ENCODE data around the gene CLC. TPM values are rescaled to one million over a fixed set of nuclear protein-coding genes. Genes with fewer than 3 reads are reported as not detected.
"Not testable (repeated sequence)": the region's sequence is repeated elsewhere in the genome, so short reads cannot be mapped to it uniquely, and the experiment has no call there.

The CLC gene
- total and polyA plus RNA-seq, 3 donors from 2014 or later: 0.61 TPM; not detected in 2

- H3K4me1 ChIP-seq: no peaks in the 10 kb centered on the region
- TF ChIP-seq, protein P1, sequence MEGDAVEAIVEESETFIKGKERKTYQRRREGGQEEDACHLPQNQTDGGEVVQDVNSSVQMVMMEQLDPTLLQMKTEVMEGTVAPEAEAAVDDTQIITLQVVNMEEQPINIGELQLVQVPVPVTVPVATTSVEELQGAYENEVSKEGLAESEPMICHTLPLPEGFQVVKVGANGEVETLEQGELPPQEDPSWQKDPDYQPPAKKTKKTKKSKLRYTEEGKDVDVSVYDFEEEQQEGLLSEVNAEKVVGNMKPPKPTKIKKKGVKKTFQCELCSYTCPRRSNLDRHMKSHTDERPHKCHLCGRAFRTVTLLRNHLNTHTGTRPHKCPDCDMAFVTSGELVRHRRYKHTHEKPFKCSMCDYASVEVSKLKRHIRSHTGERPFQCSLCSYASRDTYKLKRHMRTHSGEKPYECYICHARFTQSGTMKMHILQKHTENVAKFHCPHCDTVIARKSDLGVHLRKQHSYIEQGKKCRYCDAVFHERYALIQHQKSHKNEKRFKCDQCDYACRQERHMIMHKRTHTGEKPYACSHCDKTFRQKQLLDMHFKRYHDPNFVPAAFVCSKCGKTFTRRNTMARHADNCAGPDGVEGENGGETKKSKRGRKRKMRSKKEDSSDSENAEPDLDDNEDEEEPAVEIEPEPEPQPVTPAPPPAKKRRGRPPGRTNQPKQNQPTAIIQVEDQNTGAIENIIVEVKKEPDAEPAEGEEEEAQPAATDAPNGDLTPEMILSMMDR (IDR thresholded peaks at IDR 0.05): no peak
- TF ChIP-seq POLR2A (IDR thresholded peaks at IDR 0.05): no peak
- no peaks in the 10 kb centered on the region for H3K27me3 ChIP-seq
- DNase-seq: no peak
- H3K4me3 ChIP-seq: no peak overlapping the region
- intact Hi-C loops (cut with DNase I; ENCODE audit: low total_unique reads): no loop called here
- 78 to 84% methylated on average over 2 of the region's 2 CpGs for WGBS, 2 donors
- no peaks in the 10 kb centered on the region for H3K9me3 ChIP-seq
- no peak overlapping the region for H3K27ac ChIP-seq
- H3K36me3 ChIP-seq (ENCODE audit: low read depth, missing control alignments): no peaks in the 10 kb centered on the region
Observed at GRCh38 chr19:39695759-39696158, 42.1 kb downstream of the CLC start.

- Histone ChIP-seq H3K9me3 (no peaks in the 10 kb centered on the region), H3K4me3 (no peak overlapping the region), H3K27me3 (no peaks in the 10 kb centered on the region), H3K27ac (no peak overlapping the region), H3K4me1 (no peaks in the 10 kb centered on the region), H3K36me3 (ENCODE audit: low read depth, missing control alignments) (no peaks in the 10 kb centered on the region)
- WGBS, 2 donors: 39 to 52% methylated on average over 1 of the region's 1 CpG
- TF ChIP-seq POLR2A (IDR thresholded peaks at IDR 0.05): no peak
- TF ChIP-seq, protein P1 (IDR thresholded peaks at IDR 0.05): no peak
- intact Hi-C loops (cut with DNase I; ENCODE audit: low total_unique reads): no loop called here
- DNase-seq: no peak
Observed at GRCh38 chr19:39692822-39693221, 45.0 kb downstream of the CLC start.

GRCh38 chr19:39692166-39692565 lies 45.7 kb downstream of the CLC start:
- DNase-seq: no peak
- H3K27ac ChIP-seq: no peak overlapping the region
- intact Hi-C loops (cut with DNase I; ENCODE audit: low total_unique reads): no loop called here
- H3K4me1 ChIP-seq: no peaks in the 10 kb centered on the region
- TF ChIP-seq POLR2A (IDR thresholded peaks at IDR 0.05): no peak
- TF ChIP-seq, protein P1 (IDR thresholded peaks at IDR 0.05): no peak
- H3K36me3 ChIP-seq (ENCODE audit: low read depth, missing control alignments): no peaks in the 10 kb centered on the region
- no peaks in the 10 kb centered on the region for H3K9me3 ChIP-seq
- 62 to 80% methylated on average over 3 of the region's 3 CpGs for WGBS, 2 donors
- no peak overlapping the region for H3K4me3 ChIP-seq
- H3K27me3 ChIP-seq: no peaks in the 10 kb centered on the region

GRCh38 chr19:39688637-39689036 lies 49.2 kb downstream of the CLC start:
- intact Hi-C loops (cut with DNase I; ENCODE audit: low total_unique reads); H3K27ac ChIP-seq; H3K9me3 ChIP-seq; H3K27me3 ChIP-seq; H3K4me1 ChIP-seq; H3K4me3 ChIP-seq; DNase-seq; H3K36me3 ChIP-seq (ENCODE audit: low read depth, missing control alignments): not testable (repeated sequence)
- 75% methylated on average over 4 of the region's 4 CpGs for WGBS, 2 donors

GRCh38 chr19:39686739-39687138 lies 51.1 kb downstream of the CLC start:
- Histone ChIP-seq H3K36me3 (ENCODE audit: low read depth, missing control alignments) (no peaks in the 10 kb centered on the region), H3K9me3 (no peaks in the 10 kb centered on the region), H3K27ac (no peak overlapping the region), H3K27me3 (no peaks in the 10 kb centered on the region), H3K4me1 (no peaks in the 10 kb centered on the region), H3K4me3 (no peak overlapping the region)
- TF ChIP-seq, protein P1 (IDR thresholded peaks at IDR 0.05): no peak
- TF ChIP-seq POLR2A (IDR thresholded peaks at IDR 0.05): no peak
- DNase-seq: no peak
- intact Hi-C loops (cut with DNase I; ENCODE audit: low total_unique reads): no loop called here
- 80 to 81% methylated on average over 3 of the region's 3 CpGs for WGBS, 2 donors
